Suprapubic skin (tissue), 4 donors: ENCODE results near the gene NAT14. TPM values are rescaled to one million over a fixed set of nuclear protein-coding genes. Genes with fewer than 3 reads are reported as not detected.

Experiments
- DNase-seq, 2 donors: peaks; one replicate each; pipeline ENCODE4 v3.0.0-alpha.2; 2019; ENCODE audit warnings: low spot score in 2 of 2
- H3K27ac ChIP-seq: fragments of 200-600 bp; sonication (generic); one replicate; pipeline ENCODE4 v1.5.1; 2019
- H3K27me3 ChIP-seq: fragments of 200-600 bp; sonication (generic); one replicate; pipeline ENCODE4 v1.5.1; 2019
- H3K36me3 ChIP-seq: fragments of 200-600 bp; sonication (generic); one replicate; pipeline ENCODE4 v1.5.1; 2019
- H3K4me1 ChIP-seq: fragments of 200-600 bp; sonication (generic); one replicate; pipeline ENCODE4 v1.5.1; 2019
- H3K4me3 ChIP-seq: fragments of 200-600 bp; sonication (generic); one replicate; pipeline ENCODE4 v1.5.1; 2019; ENCODE audit warnings: mild to moderate bottlenecking
- H3K9me3 ChIP-seq: fragments of 200-600 bp; sonication (generic); one replicate; pipeline ENCODE4 v1.5.1; 2019
- EP300 ChIP-seq: sonication (generic); formaldehyde crosslinking; IDR thresholded peaks from one replicate; pipeline ENCODE4 v1.6.1; 2017; ENCODE audit warnings: antibody characterized with exemption
- POLR2A ChIP-seq, 2 donors: fragments of 450-650 bp; IDR thresholded peaks; one replicate each; pipeline ENCODE4 v1.6.1; 2017; ENCODE audit warnings: antibody characterized with exemption in 2 of 2, mild to moderate bottlenecking in 2 of 2, moderate library complexity in 2 of 2
- POLR2AphosphoS5 ChIP-seq, 3 donors: sonication (generic); formaldehyde crosslinking; IDR thresholded peaks; one replicate each; pipeline ENCODE4 v1.6.1; 2017; ENCODE audit warnings: antibody characterized with exemption in 3 of 3
- WGBS: methylation state at CpG from one replicate; pipeline ENCODE4 v1.1.5; 2018; 5-methylcytosine and 5-hydroxymethylcytosine counted together
- total RNA-seq, 4 donors: library from RNA; depleted of rRNA; stranded (reverse); fragments of >200 nt; gene quantifications; one replicate each; pipeline ENCODE4 v1.1.0, GENCODE V29; 2016
- TF ChIP-seq, protein P1 (sequence below), 2 donors: fragments of 200-600 bp in 1 of 2; fragments of 450-650 bp in 1 of 2; sonication (generic) in 1 of 2; IDR thresholded peaks; one replicate each; pipeline ENCODE4 v1.5.1; 2016 to 2019; ENCODE audit warnings: antibody characterized with exemption in 2 of 2, mild to moderate bottlenecking in 1 of 2, moderate library complexity in 1 of 2

NAT14 gene, protein sequence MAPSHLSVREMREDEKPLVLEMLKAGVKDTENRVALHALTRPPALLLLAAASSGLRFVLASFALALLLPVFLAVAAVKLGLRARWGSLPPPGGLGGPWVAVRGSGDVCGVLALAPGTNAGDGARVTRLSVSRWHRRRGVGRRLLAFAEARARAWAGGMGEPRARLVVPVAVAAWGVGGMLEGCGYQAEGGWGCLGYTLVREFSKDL
- total RNA-seq, result 1 to 10 TPM; 2.4 to 4.8 (median 4.0) TPM

DNA sequence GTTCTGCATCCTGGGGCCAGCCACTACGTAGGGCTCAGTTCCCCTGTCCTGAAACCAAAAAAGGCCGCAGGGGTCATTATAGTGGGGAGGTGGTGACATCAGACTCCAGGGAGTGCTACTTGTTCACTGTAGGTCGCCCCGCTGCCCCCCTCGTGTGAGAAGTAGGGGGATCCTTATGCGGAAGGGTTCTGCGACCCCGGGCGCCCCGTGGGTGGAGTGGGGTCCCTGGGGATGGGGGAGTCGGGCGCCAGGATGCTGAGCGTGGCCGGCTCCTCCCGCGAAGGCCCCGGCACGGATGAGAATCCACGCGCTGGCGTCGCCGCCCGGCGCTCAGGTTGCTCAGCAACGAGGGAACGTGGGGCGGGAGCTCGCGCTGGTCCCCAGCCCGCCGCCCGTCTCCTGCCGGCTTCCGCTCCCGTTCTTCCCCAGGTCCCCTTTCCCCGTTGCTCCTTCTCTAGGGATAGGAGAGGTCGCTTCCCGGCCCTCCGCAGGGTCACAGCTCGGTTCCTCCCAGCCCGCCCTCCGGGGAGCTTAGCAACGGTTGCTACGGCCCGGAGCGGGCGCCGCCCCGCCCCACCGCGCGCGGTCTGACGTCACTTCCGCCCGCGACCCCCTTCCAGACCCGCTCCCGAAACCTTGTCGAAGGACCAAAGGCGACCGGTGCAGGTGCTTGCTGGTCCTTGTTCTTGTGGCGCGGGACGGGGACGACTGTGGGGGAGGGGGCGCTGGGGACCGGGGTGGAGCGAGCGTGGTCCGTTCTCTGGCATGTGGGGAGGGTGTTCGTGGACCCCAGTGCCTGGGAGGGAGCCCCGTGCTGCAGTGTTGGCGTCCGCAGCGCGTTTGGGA lies at the start of gene NAT14:
Gene NAT14, plus strand, starts transcription at position 596 of the 846 bp plus-strand sequence. CDS start 521 bp downstream, outside the sequence.
- Histone ChIP-seq H3K9me3 (no peaks in the 10 kb centered on the region), H3K27ac (peak within 1 kb of the TSS; percentile 83), H3K4me1 (peaks cover 48% of the 10 kb centered on the region), H3K27me3 (no peaks in the 10 kb centered on the region), H3K4me3 (peak within 1 kb of the TSS; percentile 61), H3K36me3 (peaks cover 24% of the 10 kb centered on the region)
- peak in 1 of 2 donors; percentile 77 for DNase-seq
- TF ChIP-seq, protein P1, sequence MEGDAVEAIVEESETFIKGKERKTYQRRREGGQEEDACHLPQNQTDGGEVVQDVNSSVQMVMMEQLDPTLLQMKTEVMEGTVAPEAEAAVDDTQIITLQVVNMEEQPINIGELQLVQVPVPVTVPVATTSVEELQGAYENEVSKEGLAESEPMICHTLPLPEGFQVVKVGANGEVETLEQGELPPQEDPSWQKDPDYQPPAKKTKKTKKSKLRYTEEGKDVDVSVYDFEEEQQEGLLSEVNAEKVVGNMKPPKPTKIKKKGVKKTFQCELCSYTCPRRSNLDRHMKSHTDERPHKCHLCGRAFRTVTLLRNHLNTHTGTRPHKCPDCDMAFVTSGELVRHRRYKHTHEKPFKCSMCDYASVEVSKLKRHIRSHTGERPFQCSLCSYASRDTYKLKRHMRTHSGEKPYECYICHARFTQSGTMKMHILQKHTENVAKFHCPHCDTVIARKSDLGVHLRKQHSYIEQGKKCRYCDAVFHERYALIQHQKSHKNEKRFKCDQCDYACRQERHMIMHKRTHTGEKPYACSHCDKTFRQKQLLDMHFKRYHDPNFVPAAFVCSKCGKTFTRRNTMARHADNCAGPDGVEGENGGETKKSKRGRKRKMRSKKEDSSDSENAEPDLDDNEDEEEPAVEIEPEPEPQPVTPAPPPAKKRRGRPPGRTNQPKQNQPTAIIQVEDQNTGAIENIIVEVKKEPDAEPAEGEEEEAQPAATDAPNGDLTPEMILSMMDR (IDR thresholded peaks at IDR 0.05), result no peak
- TF ChIP-seq POLR2AphosphoS5 (IDR thresholded peaks at IDR 0.05), result peak in 1 of 3 donors; percentile 41
- 0% methylated on average over 18 of the region's 78 CpGs for WGBS

DNA sequence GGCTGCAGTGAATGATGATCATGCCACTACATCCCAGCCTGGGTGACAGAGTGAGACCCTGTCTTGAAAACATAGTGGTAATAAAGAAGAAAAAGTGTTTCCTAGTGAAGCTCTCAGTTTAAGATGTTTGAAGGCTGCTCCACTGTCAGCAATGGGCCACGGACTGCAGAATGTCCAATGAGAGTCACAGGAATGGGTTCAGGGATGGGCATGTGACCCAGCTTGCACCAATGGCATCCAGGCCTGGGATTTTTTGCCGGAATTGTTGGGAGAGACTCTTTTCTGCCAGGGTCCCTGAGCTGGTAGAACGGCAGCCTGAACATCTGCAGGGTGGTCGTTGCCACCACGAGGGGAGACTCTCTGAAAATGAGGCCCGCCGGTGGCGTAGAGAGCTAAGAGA lies 48.1 kb upstream of the NAT14 start:
- no peak for DNase-seq
- no peaks in the 10 kb centered on the region for H3K36me3 ChIP-seq
- peaks cover 15% of the 10 kb centered on the region for H3K4me1 ChIP-seq
- no peak overlapping the region for H3K27ac ChIP-seq
- no peak overlapping the region for H3K4me3 ChIP-seq
- 42% methylated on average over 8 of the region's 8 CpGs for WGBS
- peaks cover 85% of the 10 kb centered on the region for H3K27me3 ChIP-seq
- no peaks in the 10 kb centered on the region for H3K9me3 ChIP-seq
- TF ChIP-seq POLR2AphosphoS5 (IDR thresholded peaks at IDR 0.05), result no peak
- TF ChIP-seq, protein P1 (IDR thresholded peaks at IDR 0.05), result no peak

DNA sequence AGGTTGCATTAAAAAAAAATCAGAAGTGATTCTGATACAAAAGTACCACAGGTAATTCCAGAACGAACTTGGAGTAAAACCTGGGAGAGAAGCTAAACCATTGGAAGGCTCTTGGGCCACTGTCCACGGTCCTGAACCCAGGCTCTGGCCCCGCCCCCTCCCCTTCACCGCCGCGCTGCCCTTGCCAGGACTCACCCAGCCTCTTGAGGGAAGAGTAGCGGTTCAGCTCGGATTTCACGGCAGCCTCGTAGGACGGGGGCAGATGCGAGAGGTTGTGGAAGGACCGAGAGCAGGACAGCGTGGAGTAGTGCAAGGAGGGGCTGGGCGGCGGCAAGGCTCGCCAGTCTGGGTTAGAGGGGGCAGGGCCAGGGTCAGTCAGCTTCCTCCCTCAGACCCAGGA lies 47.6 kb upstream of the NAT14 start:
- WGBS, result 2% methylated on average over 17 of the region's 17 CpGs
- no peak for TF ChIP-seq POLR2AphosphoS5 (IDR thresholded peaks at IDR 0.05)
- no peak for TF ChIP-seq POLR2A (IDR thresholded peaks at IDR 0.05)
- TF ChIP-seq, protein P1 (IDR thresholded peaks at IDR 0.05), result no peak
- no peaks in the 10 kb centered on the region for H3K9me3 ChIP-seq
- H3K36me3 ChIP-seq, result no peaks in the 10 kb centered on the region
- H3K4me3 ChIP-seq, result no peak overlapping the region
- DNase-seq, result no peak
- H3K4me1 ChIP-seq, result peaks cover 21% of the 10 kb centered on the region
- no peak overlapping the region for H3K27ac ChIP-seq
- peaks cover 85% of the 10 kb centered on the region for H3K27me3 ChIP-seq

DNA sequence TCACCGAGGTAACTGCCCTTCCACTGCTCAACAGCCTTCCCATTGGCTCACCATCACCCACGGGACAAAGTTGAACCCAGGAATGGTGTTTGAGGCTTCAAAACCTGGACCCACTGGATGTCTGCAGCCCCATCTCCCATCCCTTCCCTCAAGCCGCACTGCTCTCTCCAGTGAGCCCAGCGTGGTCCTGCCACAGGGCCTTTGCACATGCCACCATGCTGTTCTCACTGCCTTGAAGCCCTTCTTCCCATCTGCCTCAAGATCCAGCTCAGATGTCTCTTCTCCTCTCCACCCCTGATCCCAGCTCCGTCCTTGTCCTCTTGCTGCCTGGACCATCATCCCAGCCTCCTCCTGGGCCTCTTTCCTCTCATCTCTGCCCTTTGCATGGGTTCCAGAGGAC lies 45.9 kb upstream of the NAT14 start:
- 82% methylated on average over 5 of the region's 5 CpGs for WGBS
- H3K4me3 ChIP-seq, result no peak overlapping the region
- H3K27me3 ChIP-seq, result peaks cover 86% of the 10 kb centered on the region

More for the DNA sequence above, 45.9 kb upstream of the NAT14 start:
- Histone ChIP-seq H3K9me3 (no peaks in the 10 kb centered on the region), H3K27ac (no peak overlapping the region), H3K36me3 (no peaks in the 10 kb centered on the region), H3K4me1 (peaks cover 23% of the 10 kb centered on the region)
- DNase-seq, result no peak
- TF ChIP-seq EP300 (no peak), POLR2A (IDR thresholded peaks at IDR 0.05) (no peak)
- TF ChIP-seq, protein P1 (IDR thresholded peaks at IDR 0.05), result no peak
